Neural cell (in vitro differentiated cells): ENCODE data around the gene CXCR1.

Experiments used
- CTCF ChIP-seq: fragments of 450-650 bp; IDR thresholded peaks from 2 replicates; pipeline ENCODE4 v1.5.1; 2014; ENCODE audit warnings: antibody characterized with exemption, mild to moderate bottlenecking, moderate library complexity; ENCODE audit not compliant: poor library complexity, severe bottlenecking
- RAD21 ChIP-seq: fragments of 450-650 bp; conservative IDR thresholded peaks from 2 replicates; pipeline ENCODE4 v1.6.1; 2014; ENCODE audit warnings: antibody characterized with exemption, mild to moderate bottlenecking, moderate library complexity
- SMC3 ChIP-seq: fragments of 450-650 bp; conservative IDR thresholded peaks from 2 replicates; pipeline ENCODE4 v1.6.1; 2014; ENCODE audit warnings: antibody characterized with exemption, mild to moderate bottlenecking, moderate library complexity; ENCODE audit not compliant: poor library complexity

GRCh38 chr2:218123986-218124385, 42.8 kb downstream of the CXCR1 start:
- no peak for TF ChIP-seq RAD21
- TF ChIP-seq SMC3: no peak
- TF ChIP-seq CTCF: no peak
